ENCODE data around the gene XYLT2.

Gene XYLT2

DNA sequence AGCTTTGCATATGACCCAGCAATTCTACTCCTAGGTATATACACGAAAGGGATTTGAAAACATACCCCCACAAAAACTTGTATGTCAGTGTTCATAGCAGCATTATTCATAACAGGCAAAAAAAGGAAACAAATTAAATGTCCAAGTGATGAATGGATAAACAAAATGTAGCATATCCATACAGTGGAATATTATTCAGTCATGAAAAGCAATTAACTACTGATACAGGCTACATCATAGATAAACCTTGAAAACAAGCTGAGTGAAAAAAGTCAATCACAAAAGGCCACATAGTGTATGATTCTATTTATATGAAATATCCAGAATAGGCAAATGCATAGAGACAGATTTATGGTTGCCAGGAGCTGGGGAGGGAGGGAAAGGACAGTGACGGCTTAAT, 27.8 kb downstream of the XYLT2 start:
- TF ChIP-seq SPI1 (IDR thresholded peaks at IDR 0.05; ENCODE audit: borderline replicate concordance, low read depth) (no peak), GABPA (IDR thresholded peaks at IDR 0.05; ENCODE audit: low read depth) (no peak), POLR2AphosphoS5 (IDR thresholded peaks at IDR 0.05; ENCODE audit: low read depth) (no peak)
- TF ChIP-seq, protein P1, sequence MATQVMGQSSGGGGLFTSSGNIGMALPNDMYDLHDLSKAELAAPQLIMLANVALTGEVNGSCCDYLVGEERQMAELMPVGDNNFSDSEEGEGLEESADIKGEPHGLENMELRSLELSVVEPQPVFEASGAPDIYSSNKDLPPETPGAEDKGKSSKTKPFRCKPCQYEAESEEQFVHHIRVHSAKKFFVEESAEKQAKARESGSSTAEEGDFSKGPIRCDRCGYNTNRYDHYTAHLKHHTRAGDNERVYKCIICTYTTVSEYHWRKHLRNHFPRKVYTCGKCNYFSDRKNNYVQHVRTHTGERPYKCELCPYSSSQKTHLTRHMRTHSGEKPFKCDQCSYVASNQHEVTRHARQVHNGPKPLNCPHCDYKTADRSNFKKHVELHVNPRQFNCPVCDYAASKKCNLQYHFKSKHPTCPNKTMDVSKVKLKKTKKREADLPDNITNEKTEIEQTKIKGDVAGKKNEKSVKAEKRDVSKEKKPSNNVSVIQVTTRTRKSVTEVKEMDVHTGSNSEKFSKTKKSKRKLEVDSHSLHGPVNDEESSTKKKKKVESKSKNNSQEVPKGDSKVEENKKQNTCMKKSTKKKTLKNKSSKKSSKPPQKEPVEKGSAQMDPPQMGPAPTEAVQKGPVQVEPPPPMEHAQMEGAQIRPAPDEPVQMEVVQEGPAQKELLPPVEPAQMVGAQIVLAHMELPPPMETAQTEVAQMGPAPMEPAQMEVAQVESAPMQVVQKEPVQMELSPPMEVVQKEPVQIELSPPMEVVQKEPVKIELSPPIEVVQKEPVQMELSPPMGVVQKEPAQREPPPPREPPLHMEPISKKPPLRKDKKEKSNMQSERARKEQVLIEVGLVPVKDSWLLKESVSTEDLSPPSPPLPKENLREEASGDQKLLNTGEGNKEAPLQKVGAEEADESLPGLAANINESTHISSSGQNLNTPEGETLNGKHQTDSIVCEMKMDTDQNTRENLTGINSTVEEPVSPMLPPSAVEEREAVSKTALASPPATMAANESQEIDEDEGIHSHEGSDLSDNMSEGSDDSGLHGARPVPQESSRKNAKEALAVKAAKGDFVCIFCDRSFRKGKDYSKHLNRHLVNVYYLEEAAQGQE (IDR thresholded peaks at IDR 0.05; ENCODE audit: insufficient replicate concordance, low read depth) = no peak
- TF ChIP-seq, protein P2, sequence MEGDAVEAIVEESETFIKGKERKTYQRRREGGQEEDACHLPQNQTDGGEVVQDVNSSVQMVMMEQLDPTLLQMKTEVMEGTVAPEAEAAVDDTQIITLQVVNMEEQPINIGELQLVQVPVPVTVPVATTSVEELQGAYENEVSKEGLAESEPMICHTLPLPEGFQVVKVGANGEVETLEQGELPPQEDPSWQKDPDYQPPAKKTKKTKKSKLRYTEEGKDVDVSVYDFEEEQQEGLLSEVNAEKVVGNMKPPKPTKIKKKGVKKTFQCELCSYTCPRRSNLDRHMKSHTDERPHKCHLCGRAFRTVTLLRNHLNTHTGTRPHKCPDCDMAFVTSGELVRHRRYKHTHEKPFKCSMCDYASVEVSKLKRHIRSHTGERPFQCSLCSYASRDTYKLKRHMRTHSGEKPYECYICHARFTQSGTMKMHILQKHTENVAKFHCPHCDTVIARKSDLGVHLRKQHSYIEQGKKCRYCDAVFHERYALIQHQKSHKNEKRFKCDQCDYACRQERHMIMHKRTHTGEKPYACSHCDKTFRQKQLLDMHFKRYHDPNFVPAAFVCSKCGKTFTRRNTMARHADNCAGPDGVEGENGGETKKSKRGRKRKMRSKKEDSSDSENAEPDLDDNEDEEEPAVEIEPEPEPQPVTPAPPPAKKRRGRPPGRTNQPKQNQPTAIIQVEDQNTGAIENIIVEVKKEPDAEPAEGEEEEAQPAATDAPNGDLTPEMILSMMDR (IDR thresholded peaks at IDR 0.05; ENCODE audit: insufficient read depth, low read length) = no peak
- peak overlapping the region; percentile 98 for H3K27ac ChIP-seq (replicated peaks)
- H3K4me3 ChIP-seq (replicated peaks; ENCODE audit: insufficient read depth, low read length) = peak overlapping the region; percentile 61
- no peaks in the 10 kb centered on the region for H3K27me3 ChIP-seq (ENCODE audit: insufficient read depth, poor library complexity, severe bottlenecking)
- DNase-seq (ENCODE audit: low read depth in 1 of 2, low spot score in 1 of 2) = no peak

DNA sequence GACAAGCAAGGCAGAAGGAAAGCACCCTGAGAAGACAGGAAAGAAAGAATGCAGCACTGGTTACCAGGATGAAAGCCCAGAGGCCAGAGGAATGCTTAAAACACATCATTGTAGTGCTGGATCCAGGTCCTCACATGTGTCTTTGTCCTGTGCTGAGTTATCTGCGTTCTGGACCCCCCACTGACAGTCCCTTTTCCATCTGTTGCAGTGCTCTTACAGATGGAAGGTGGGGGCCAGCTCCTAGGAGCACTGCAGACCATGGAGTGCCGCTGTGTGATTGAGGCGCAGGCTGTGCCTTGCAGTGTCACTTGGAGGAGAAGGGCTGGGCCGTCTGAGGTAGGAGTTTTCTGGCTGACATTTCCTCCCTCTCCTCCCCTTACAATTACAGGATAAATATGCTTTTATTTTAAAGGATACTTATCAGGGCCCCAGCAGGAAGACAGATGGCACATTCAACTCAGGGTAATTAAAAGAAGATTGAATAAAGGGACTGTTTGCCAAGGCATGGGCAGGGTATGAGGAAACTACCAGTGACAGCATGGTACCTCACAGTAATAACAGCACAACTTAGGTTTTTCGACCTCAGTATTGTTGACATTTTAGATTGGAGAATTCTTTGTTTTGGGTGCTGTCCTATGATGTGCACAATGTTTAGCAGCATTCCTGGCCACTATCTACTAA, 30.1 kb downstream of the XYLT2 start:
- no peaks in the 10 kb centered on the region for H3K27me3 ChIP-seq (ENCODE audit: insufficient read depth, poor library complexity, severe bottlenecking)
- H3K4me3 ChIP-seq (replicated peaks; ENCODE audit: insufficient read depth, low read length) = no peak overlapping the region
- TF ChIP-seq, protein P2 (IDR thresholded peaks at IDR 0.05; ENCODE audit: insufficient read depth, low read length) = no peak
- TF ChIP-seq SPI1 (IDR thresholded peaks at IDR 0.05; ENCODE audit: borderline replicate concordance, low read depth) (no peak), GABPA (IDR thresholded peaks at IDR 0.05; ENCODE audit: low read depth) (no peak), POLR2AphosphoS5 (IDR thresholded peaks at IDR 0.05; ENCODE audit: low read depth) (no peak)
- TF ChIP-seq, protein P1 (IDR thresholded peaks at IDR 0.05; ENCODE audit: insufficient replicate concordance, low read depth) = no peak
- no peak overlapping the region for H3K27ac ChIP-seq (replicated peaks)
- DNase-seq (ENCODE audit: low read depth in 1 of 2, low spot score in 1 of 2) = no peak

DNA sequence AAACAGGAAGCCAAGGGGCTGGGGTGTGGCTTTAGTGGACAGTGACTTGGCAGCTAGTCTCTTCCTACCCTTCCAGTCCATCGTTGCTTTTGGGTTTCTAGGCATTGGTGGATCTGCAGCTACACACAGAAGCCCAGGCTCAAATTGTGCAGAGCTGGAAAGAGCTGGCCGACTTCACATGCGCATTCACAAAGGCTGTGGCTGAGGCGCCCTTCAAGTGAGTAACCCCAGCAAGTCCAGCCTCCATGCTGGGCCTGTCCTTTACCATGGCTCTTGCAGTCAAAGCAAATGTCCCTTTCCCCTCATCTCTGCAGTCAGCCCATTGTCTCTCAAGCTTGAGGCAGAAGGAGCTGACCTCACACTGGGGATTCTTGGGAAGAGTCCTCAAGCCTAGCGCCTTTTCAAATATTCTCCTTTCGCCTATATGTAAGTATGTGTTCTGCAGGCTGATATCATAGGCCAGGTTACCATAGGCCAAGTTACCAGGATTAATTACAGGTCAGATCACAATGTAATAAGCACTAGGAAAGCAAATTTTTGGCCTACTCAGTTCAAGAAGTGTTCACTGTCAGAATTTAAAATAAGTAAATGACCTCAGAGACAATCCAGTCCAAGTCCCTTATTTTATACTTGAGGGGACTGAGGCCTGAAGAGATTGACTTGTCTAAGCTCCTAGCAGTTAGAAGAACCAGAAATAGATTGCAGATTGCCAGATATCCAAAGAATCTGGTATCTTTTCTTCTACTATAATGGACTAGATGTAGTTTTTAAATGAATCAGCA, 33.6 kb downstream of the XYLT2 start:
- no peak overlapping the region for H3K27ac ChIP-seq (replicated peaks)
- TF ChIP-seq POLR2AphosphoS5 (IDR thresholded peaks at IDR 0.05; ENCODE audit: low read depth) (no peak), SPI1 (IDR thresholded peaks at IDR 0.05; ENCODE audit: borderline replicate concordance, low read depth) (no peak), GABPA (IDR thresholded peaks at IDR 0.05; ENCODE audit: low read depth) (no peak)
- TF ChIP-seq, protein P2 (IDR thresholded peaks at IDR 0.05; ENCODE audit: insufficient read depth, low read length) = no peak
- TF ChIP-seq, protein P1 (IDR thresholded peaks at IDR 0.05; ENCODE audit: insufficient replicate concordance, low read depth) = no peak
- H3K27me3 ChIP-seq (ENCODE audit: insufficient read depth, poor library complexity, severe bottlenecking) = no peaks in the 10 kb centered on the region
- H3K4me3 ChIP-seq (replicated peaks; ENCODE audit: insufficient read depth, low read length) = no peak overlapping the region
- no peak for DNase-seq (ENCODE audit: low read depth in 1 of 2, low spot score in 1 of 2)

All from HL-60 (cell line).